Measurements from ENCODE around the gene IRF2BP2.

The IRF2BP2 gene

DNA sequence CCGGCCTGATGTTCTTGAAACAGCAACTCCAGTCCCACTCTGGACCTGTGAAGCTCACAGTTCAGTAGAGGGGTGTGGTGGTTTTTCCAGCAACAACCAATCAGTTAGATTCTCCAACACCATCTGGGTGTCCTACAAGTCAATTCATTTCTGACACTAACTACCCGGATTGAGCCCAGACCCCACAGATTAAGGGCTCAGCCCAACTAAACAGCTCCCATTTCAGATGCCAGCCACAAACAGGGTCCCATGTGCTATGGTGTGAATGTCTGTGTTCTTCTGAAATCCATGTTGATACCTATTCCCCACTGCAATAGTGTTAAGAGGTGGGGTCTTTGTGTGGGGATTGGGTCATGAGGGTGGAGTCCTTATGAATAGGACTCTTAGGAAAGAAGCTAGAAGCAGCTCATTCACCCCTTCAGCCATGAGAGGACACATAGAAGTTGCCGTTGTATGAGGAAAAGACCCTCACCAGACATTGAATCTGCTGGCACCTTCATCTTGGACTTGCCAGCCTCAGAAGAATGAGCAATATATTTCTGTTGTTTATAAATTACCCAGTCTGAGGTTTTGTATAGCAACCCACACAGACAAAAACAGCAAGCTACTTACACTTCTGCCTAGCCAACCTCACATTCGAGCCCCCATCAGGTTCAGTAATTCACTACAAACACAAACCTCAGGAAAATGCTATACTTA, 53.6 kb downstream of the IRF2BP2 start:
- no peak for DNase-seq (ENCODE audit: low spot score)

- no peak for DNase-seq (ENCODE audit: low spot score)
Observed at GRCh38 chr1:234555390-234556024, 54.5 kb downstream of the IRF2BP2 start.

DNA sequence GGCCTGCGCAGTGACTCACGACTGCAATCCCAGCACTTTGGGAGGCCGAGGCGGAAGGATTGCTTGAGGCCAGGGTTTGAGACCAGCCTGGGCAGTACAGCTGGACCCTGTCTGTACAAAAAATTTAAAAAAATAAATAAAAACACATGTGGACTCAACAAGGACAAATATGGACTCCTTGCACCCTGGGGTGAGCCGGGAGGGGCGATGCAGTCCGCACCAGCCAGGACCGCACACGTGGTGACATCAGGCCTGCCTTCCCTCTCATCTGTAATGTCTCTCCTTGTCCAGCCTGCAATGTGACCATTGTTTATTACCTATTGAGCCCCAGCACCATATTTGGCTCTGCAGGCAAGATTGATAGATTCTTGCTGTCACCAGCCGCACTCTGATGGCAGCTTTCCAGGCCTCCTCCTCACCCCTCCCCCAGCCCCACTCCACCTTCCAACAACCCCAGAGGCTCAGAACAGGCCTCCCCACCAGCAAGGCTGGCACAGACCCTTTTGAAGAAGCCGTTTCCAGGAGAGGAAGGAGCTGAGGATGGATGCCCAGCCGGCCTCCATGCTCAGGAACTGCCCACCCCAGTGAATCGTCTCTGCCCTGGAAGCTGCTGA, 55.2 kb downstream of the IRF2BP2 start:
- no peak for DNase-seq (ENCODE audit: low spot score)
